Thymus (tissue), 11 donors: ENCODE results near the gene AIFM2. TPM values are rescaled to one million over a fixed set of nuclear protein-coding genes. Genes with fewer than 3 reads are reported as not detected.

Experiments
- DNase-seq, 9 donors: peaks; one replicate each; pipeline ENCODE4 v3.0.0-alpha.2; 2013; ENCODE audit warnings: low spot score in 9 of 9, low read depth in 6 of 9, missing footprints in 1 of 9
- H3K27ac ChIP-seq, 2 donors: one replicate each; pipeline ENCODE4 v1.5.1; 2013; ENCODE audit warnings: control low read depth in 1 of 2, low read depth in 1 of 2, low read length in 1 of 2, mild to moderate bottlenecking in 1 of 2, moderate library complexity in 1 of 2
- H3K27me3 ChIP-seq, 2 donors: one replicate each; pipeline ENCODE4 v1.5.1; 2013; ENCODE audit warnings: low read length in 1 of 2; ENCODE audit not compliant: control insufficient read depth in 2 of 2, insufficient read depth in 1 of 2
- H3K36me3 ChIP-seq, 2 donors: one replicate each; pipeline ENCODE4 v1.5.1; 2013; ENCODE audit warnings: low read length in 1 of 2, mild to moderate bottlenecking in 1 of 2, moderate library complexity in 1 of 2; ENCODE audit not compliant: control insufficient read depth in 2 of 2, insufficient read depth in 2 of 2
- H3K4me1 ChIP-seq, 2 donors: one replicate each; pipeline ENCODE4 v1.5.1; 2013; ENCODE audit warnings: low read length in 2 of 2; ENCODE audit not compliant: control insufficient read depth in 2 of 2, insufficient read depth in 2 of 2
- H3K4me3 ChIP-seq, 2 donors: one replicate each; pipeline ENCODE4 v1.5.1; 2013; ENCODE audit warnings: low read length in 2 of 2, control low read depth in 1 of 2, mild to moderate bottlenecking in 1 of 2
- H3K9me3 ChIP-seq, 2 donors: one replicate each; pipeline ENCODE4 v1.5.1; 2013; ENCODE audit warnings: low read length in 1 of 2, mild to moderate bottlenecking in 1 of 2; ENCODE audit not compliant: control insufficient read depth in 2 of 2, insufficient read depth in 1 of 2
- WGBS: extraction: QIAGEN DNeasy Blood & Tissue Kit; methylation state at CpG from one replicate; pipeline ENCODE4 v1.1.7; 2013; 5-methylcytosine and 5-hydroxymethylcytosine counted together
- polyA plus RNA-seq: library from polyadenylated mRNA; stranded (reverse); fragments of 200-250 nt; gene quantifications from one replicate; pipeline ENCODE4 v1.2.3, GENCODE V29; 2013
- total RNA-seq: library from RNA; stranded (reverse); fragments of 120-200 nt; gene quantifications from one replicate; pipeline ENCODE4 v1.2.4, GENCODE V29; 2013
- donor health status: healthy.

Gene AIFM2
- total and polyA plus RNA-seq, 2 donors: 1.5 to 7.5 TPM

- H3K27me3 ChIP-seq: no peaks in the 10 kb centered on the region
- no peaks in the 10 kb centered on the region for H3K4me1 ChIP-seq
- no peaks in the 10 kb centered on the region for H3K36me3 ChIP-seq
- WGBS: 93% methylated on average over 3 of the region's 3 CpGs
- H3K27ac ChIP-seq: no peak overlapping the region
- no peak for DNase-seq
- no peak overlapping the region for H3K4me3 ChIP-seq
- H3K9me3 ChIP-seq: no peaks in the 10 kb centered on the region
Observed at GRCh38 chr10:70066190-70066589, 66.4 kb downstream of the AIFM2 start.

GRCh38 chr10:70064486-70064885 lies 68.1 kb downstream of the AIFM2 start:
- Histone ChIP-seq H3K36me3 (no peaks in the 10 kb centered on the region), H3K9me3 (no peaks in the 10 kb centered on the region), H3K27ac (no peak overlapping the region), H3K4me1 (no peaks in the 10 kb centered on the region), H3K27me3 (no peaks in the 10 kb centered on the region), H3K4me3 (no peak overlapping the region)
- 61% methylated on average over 4 of the region's 4 CpGs for WGBS
- no peak for DNase-seq

DNA sequence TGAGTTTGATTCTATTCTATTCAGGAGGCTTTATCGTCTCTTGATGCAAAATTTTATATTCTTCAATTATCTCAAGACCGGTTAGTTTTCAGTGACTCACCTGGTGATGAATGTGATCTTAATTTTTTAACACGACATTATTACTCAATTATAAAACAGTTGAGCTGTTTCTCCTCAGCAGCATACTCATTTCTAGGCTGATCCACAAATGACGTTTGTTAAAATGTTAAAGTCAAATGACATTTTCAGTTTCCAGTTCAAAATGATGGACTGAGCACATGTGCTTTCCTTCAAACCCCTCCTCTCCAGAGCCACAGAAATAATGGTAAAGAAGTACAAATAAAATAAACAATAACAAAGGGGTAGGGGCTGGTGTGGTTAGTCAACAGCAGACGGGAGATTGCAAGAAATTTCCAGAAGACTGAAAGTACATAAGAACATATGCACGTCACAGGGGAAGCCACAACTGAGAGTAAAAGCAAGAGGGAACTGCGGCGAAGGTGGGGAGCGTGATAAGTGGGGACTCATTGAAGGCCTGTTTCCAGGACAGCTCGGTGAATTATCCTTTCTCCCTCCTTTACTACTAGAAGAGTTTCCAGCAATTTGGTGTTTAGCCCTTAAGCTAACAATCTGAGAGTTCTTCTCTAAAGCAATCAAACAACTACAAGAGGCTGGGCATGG lies 69.1 kb downstream of the AIFM2 start:
- H3K9me3 ChIP-seq: no peaks in the 10 kb centered on the region
- no peak overlapping the region for H3K27ac ChIP-seq
- DNase-seq: no peak
- no peak overlapping the region for H3K4me3 ChIP-seq
- H3K36me3 ChIP-seq: no peaks in the 10 kb centered on the region
- H3K4me1 ChIP-seq: no peaks in the 10 kb centered on the region
- H3K27me3 ChIP-seq: no peaks in the 10 kb centered on the region
- 89% methylated on average over 10 of the region's 10 CpGs for WGBS

Other genes with a start within 250 kb of the AIFM2 start
- gene MACROH2A2, start 80.0 kb downstream of the AIFM2 start, total RNA-seq: 10.7 TPM
- gene MACROH2A2, start 80.0 kb downstream of the AIFM2 start, polyA plus RNA-seq: 12.9 TPM
- 8.1 TPM for gene TYSND1, start 13.9 kb upstream of the AIFM2 start, total RNA-seq
- 18.1 TPM for gene TYSND1, start 13.9 kb upstream of the AIFM2 start, polyA plus RNA-seq
- gene SAR1A, start 37.7 kb upstream of the AIFM2 start, total RNA-seq: 63.1 TPM
- gene SAR1A, start 37.7 kb upstream of the AIFM2 start, polyA plus RNA-seq: 48.6 TPM
- 199 TPM for gene PPA1, start 100.6 kb upstream of the AIFM2 start, total RNA-seq
- 150 TPM for gene PPA1, start 100.6 kb upstream of the AIFM2 start, polyA plus RNA-seq
- gene NPFFR1, start 151.2 kb upstream of the AIFM2 start, total RNA-seq: 0.05 TPM
- gene NPFFR1, start 151.2 kb upstream of the AIFM2 start, polyA plus RNA-seq: 0.21 TPM
- 6.6 TPM for gene LRRC20, start 249.8 kb upstream of the AIFM2 start, total RNA-seq
- gene LRRC20, start 249.8 kb upstream of the AIFM2 start, polyA plus RNA-seq: 3.6 TPM